ENCODE data around the gene CRACDL. TPM values are rescaled to one million over a fixed set of nuclear protein-coding genes. Genes with fewer than 3 reads are reported as not detected.

The CRACDL gene
- total RNA-seq, 2 donors from 2014 or later: 14.8 to 22.4 TPM

DNA sequence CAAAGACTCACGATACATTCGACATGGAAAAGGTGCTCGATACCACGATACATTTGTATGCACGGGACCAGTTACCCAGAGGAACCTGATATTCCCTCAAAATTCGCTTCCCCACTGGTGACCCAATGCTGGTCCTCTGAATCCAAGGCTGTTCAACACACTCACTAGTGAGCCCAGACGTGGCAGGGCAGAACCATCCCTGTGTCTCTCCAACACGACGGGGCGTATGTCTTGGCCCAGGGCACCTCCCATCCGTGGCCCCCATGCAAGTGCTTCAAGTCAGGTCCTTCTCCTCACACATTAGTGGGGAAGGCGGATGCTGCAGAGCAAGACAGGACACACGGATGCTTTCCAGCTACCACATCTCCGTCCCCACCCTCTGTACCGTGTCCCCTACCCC lies 6.1 kb downstream of the CRACDL start:
- ATAC-seq (no peak), DNase-seq (no peak)
- intact Hi-C loops (cut with DNase I, micrococcal nuclease): no loop called here

DNA sequence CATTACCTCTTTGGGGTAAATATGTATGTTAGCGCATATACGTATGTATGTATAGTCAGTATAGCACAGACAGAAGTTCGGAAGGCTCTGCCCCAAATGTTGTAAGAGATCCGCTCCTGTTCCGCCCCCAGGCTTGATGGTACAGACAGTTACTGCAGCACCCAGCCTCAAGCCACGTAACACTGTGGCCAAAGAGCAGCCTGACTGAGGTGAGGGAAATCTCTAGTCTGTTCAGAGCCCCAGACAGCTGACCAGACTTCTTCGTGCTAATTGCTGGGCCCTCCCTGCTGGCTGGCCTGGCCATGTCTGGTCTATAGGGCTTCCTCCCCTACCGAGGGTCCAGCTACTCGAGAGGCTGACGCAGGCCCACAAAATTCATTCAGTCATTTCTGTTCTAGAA lies 7.8 kb downstream of the CRACDL start:
- DNase-seq (no peak), ATAC-seq (no peak)
- intact Hi-C loops (cut with DNase I, micrococcal nuclease): no loop called here

DNA sequence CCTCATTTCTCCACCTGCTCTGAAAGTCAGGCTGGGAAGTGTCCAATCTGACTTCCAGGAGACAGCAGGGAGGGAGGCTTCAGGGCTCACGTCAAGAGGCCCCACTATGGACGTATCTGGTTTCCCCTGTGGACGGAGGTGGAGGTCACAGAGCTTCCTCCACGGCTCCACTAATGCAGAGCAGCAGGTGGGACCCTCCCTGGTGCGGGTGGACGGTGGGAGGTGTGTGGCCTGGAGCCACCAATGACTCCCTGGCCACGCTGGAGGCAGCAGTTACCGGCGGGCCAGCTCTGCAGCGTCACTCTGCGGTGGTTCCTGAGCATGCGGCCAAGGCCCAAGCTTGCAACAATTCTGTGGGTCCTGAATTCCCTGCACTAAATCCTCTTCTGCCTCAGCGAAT lies 9.0 kb downstream of the CRACDL start:
- intact Hi-C loops (cut with DNase I, micrococcal nuclease): no loop called here
- ATAC-seq (no peak), DNase-seq (no peak)

DNA sequence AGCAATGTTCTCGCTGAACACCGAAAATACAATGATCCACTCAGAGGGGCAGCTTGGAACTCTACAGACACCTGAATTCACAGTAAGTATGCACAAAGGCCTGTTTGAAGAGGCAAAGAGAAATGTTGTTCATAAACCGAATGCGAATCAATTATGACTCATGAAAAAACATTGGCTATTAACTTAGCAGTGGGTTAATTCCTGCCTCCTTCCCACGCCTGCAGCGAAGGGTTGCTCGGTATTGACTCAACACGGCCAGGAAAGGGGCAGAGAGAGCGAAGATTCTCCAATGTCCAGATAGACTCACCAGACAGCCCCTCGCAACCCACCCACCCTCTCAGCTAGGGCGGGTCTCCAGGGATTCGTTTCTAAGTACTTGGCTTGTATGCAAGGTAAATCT lies 9.4 kb downstream of the CRACDL start:
- intact Hi-C loops (cut with DNase I, micrococcal nuclease): no loop called here
- DNase-seq (no peak), ATAC-seq (no peak)

DNA sequence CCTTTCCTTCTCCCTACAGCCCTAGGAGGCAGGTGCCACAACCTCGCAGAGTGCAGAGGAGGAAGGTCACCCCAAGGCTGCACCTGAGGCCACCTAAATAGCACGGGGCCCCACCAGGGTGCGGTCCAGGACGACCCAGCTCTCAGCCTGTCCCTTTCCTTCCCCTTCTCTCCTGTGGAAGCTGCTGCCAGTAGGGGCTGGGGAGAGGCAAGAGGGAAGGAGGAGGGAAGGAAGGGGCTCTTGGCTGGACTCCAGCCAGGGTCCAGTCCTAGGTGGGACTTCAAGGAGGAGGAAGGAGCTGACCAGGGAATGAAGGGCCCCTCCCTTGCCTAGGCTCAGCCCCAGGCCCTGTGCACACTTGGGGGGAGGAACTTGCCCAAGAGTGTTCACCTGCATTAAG lies 11.1 kb downstream of the CRACDL start:
- no peak for ATAC-seq
- DNase-seq: no peak
- intact Hi-C loops (cut with DNase I, micrococcal nuclease): no loop called here

DNA sequence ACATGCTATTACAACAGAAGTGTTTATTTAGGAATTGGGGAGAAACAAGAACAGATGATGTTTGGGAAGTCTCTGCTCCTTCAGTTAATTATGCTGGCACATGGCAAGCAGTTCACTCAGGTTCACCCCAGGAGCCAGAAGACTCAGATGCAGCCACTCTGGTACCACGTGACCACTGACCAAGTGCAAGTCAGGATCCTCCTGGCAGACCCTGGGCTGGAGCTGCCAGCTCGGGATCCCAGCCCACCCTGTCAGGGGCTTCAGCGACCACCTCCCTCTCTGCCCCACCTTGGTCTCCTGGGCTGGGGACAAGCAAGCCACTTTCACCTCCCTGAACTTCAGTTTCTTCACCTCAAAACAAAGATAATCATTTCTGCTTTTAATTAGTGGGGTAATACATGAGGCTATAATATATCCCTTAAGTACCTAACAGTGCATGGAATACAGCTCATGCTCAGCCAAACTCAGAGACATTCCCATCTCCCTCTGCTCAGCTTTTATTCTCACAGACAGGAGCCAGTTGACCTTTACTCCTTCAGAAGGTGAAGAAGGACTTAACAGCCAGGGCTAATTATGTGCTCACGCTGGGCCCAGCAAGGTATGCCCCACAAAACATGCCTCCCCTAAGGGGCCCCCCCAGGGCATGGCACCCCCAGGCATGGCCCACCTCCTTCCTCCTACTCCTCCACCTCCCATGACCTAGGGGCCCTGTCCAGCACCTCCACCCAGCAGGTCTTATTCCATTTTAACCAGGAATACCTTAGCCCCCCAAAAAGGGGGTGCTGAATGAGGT lies 11.8 kb downstream of the CRACDL start:
- ATAC-seq (no peak), DNase-seq (no peak)
- intact Hi-C loops (cut with DNase I, micrococcal nuclease): no loop called here

DNA sequence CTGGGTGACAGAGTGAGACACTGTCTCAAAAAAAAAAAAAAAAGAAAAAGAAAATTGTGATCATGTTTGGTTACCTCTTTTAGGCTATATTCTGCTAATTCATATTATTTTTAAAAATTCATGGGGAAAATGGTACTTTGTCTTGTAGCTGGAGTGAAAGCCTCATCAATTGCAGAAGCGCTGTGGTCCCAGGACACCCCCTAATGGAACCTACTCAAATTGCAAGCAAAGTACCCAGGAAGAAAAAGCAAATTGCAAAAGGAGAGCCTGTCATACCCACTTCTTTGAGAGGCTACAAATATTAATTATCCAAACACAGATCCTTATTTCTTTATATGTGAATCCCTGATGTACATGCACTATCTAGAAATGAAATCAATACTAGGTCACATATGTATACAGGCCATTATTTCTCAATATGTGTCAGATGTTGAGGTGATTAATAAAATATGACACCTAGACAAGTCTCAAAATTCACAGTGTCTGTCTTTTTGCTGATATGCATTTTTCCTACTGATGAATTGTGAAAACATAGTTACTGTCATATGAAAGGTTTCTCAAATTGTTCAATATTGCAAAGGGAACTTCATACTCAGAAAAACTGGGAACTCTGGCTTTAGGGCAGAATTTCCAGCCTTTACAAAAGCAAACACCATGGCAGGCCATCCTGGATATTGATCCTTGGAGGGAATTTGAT lies 12.6 kb downstream of the CRACDL start:
- intact Hi-C loops (cut with DNase I, micrococcal nuclease): no loop called here
- no peak for DNase-seq
- no peak for ATAC-seq

DNA sequence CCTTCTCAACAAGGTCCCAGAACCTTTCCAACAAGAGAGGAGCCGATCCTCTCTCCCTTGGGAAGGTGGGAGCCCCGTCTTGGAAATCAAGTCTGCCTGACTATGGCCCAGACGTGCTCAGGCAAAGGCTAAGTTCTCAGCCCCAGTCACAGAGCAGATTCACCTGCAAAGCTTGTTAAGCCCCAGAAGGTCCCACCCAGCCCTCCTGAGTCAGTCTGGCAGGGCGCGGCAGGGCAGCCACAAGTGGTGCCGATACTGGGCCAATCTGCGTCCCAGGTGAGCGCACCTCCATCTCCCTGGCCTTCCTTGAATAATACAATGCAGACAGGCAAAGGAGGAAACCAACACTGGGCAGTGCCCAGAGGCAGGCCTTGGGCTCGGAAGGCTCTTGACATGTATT lies 15.0 kb downstream of the CRACDL start:
- intact Hi-C loops (cut with DNase I, micrococcal nuclease): no loop called here
- no peak for DNase-seq
- no peak for ATAC-seq

DNA sequence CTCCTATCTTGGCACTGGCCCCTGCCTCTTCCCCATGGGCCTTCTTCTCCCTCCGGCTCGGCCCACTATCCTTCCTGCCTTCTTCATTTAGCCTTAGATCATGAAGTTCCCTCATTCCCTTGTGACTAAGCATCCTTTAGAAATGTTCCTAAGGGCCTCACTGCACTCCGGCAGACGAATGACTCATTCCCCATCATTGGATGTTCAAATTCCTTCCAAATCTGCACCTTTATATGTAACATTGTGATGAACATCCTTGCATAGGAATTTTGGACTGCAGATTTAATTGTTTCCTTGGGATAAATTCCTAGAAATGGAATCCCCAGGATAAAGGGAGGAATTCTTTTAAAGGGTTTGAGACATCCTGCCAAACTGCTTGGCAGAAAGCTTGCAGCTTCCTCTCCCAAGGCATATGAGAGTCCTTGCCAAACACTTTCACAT lies 19.0 kb downstream of the CRACDL start:
- no peak for DNase-seq
- intact Hi-C loops (cut with DNase I, micrococcal nuclease): no loop called here
- ATAC-seq: no peak

DNA sequence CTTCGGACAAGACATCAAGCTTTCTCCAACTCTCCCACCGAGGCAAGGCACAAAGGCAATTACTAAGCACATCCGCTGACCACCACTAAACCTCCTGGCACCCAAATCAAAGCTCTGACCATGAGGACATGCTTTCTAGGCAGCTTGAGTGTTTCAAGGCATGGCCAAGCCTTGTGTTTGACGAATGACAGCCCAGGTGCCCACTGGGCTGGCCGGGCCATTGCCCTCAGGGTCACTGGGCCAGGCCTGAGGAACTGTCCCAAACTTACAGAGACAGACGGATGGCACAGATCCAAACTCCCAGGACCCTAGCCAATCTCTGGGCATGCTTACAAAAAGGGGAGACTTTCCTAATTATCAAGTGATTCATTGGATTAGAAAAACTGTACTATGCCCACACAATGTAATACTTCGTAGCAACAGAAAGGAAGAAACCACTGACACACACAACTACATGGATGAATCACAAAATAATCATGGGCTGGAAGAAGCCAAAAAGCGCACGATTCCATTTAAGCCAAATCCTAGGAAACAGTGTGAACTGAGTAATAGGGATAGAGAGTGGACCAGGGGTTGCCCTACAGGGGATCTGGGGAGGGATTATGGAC lies 20.2 kb downstream of the CRACDL start:
- no peak for DNase-seq
- ATAC-seq: no peak
- intact Hi-C loops (cut with DNase I, micrococcal nuclease): no loop called here

DNA sequence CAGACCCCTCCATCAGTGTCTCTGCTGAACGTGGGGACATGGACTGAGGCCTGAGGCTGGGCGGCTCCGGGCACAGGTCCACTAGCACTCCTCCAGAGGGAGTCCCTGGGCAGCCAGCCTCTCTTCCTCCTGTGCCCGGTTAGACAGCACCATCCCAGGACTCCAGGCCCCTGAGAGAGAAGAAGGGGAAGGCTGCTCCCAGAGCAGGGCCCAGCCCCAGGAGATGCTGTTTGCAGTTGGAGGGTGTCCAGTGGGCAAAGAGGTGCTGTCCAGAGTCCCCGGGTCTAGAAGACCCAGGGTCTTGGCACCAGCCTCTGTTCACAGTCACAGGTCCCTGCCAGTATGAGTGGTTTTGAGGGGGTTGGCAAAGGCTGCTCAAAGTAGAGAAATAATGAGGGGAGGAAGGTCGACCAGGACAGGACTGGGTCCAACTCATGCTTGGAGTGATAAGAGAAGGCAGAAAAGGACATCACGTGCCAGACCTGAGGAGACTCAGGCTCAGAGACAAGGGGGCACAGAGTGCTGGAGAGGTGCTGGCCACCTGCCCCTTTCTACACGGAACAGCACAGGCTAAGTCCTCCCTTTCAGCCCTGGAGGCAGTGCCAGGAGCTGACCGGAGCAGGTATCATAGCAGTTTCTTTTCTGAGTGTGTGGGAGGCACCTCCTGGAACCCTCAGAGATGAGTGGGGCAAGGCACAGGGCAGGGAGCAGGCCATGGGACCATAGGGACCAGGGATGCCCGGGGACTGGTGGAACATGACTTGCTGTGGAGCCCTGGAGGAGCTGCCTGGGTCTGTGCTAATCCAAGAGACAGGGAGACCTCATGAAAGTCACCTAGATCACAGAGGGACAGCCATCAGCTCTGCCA lies 21.1 kb downstream of the CRACDL start:
- DNase-seq: no peak
- intact Hi-C loops (cut with DNase I, micrococcal nuclease): no loop called here

DNA sequence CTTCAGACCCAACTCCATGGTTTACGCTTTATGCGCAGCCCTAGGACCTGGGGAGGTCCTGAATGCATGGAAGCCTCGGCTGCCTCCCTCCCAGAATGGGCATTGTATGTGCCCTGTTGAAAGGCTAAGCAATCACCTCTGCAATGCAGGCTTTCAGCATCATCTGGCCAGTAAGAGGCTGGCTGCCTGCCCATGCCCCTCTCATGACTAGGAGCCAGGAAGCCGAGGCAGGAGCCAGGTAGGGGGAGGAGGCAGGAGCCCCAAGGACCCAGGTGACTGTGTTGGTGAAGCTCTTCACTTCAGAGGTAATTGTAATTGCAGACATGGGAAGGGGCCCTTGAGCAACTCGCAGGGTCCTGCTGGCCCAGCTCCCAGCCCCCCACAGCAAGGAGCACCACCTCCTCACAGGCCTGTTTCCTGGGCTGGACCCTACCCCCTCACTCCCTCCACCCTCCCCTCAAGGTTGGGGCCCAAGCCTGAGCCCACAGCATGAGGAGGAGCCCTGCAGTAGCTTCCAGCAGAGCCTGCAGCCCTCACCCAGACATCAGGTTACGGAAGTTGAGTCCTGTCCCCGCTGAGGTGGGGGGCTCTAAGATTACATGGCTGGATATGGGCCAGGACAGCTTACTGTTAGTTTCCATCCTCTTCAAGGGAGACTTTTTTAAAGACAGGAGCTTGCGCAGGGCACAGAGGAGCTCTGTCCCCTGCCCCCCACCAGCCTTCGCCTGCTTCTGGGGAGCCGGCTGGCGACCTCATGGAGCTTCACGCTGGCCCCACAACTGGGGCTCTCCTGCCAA lies 21.9 kb downstream of the CRACDL start:
- ATAC-seq (no peak), DNase-seq (no peak)
- intact Hi-C loops (cut with DNase I, micrococcal nuclease): no loop called here

More for the DNA sequence above, 21.1 kb downstream of the CRACDL start:
- no peak for ATAC-seq

DNA sequence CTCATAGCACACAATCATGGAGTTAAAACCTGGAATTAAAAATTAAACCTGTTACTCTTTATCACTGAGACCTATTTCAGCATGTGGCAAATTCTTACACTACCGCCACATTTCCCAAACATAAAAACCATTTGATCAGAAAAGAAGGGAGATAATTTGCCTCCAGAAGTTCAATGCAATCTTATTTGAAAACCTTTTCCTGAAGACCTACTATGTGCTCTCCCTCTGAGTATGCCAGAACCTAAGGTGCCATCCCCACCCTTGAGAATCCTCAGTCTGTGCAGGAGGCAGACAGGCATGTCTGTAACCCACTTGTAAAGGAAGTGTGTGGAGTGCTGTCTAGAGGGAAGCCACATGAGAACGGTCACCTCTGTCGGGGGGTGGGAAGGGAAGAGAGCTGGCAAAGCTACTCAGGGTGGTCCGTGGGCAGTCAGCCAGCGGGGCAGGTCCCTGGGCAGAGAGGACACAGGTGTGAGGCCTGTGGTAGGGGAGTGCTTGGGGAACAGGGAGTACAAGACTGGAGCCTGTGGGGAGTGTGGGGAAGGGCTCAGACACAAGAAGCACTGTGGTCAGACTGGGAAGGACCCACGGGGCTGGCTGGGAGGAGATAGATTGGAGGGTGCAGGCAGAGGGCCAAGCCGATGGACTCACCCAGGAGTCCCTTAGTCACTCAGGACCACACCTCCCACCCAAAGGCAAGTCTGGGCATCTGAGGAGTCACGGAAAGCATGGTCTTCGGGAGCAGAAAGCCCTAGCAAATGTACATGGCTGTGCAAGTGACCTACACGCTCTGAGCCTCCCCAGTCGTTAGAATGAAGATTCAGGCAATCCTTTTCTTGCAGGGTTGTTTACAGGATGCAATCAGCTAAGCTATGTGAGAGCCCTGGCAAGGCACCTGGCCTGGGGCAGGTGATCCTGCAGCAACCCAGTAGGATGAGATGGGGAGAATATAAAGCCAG lies 22.8 kb downstream of the CRACDL start:
- no peak for DNase-seq
- ATAC-seq: no peak
- intact Hi-C loops (cut with DNase I, micrococcal nuclease): no loop called here

DNA sequence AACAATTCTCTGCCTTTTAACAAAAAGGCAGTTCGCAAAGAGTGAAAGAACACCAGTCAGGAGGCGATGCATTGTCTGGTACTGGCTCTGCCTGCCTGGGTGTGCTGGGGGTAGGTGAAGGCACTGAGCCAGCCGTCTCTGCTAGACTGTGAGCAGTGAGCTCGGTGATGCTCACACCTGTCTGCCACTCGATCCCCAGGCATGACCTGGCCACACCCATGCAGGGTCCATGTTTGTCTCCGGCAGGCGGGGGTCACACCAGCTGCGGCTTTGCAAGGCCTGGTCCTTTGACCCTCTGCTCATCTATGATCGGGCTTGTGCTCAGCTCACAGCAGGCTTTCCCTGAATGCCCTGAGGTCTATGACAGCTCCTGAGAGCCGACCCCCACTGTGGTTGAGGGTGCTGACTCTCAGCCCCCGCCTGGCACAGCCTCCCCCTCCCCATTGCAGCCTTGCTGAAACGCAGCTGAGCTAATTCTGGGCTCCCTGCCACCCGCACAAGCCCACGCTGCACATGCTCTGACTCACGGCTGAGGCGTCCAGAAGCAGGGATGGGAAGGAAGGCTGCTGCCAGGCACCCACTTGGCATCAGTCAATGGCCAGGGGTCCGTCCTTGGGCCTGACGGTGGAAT lies 23.7 kb downstream of the CRACDL start:
- no peak for ATAC-seq
- intact Hi-C loops (cut with DNase I, micrococcal nuclease): no loop called here
- no peak for DNase-seq

DNA sequence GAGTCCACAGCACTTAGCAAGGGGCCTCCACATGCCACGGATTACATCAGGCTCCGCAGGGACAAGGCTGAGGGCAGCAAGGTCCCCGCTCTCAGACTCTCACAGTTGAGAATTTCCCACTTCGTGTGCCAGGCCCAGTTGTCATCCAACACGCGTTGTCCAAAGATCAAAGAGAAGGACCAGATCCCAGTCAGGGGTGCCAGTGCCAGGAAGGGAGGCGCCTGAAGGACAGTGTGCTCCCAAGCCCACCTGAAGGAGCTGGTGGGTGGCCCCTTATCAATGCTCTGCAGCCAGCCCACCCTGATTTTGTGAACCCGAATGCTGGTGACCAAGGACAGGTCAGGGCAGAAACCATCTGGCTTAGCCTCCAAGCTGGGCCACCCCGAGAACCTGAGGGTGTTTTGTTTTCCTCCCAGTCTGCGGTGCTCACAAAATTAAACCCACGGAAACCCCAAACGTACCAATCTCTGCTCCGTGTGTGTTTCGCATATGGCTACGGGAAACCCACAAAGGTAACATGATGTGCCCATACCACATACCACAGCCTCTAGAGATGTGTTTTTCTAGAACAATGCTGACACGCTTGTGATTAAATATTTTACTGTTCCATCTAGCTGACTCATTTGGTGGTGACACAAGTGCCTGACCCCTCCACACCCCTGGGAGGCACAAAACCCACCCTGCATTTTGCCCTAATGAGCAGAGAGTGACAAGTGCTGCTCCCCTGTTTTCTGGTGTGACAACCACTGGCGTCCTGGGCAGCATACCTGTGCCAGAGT lies 24.5 kb downstream of the CRACDL start:
- intact Hi-C loops (cut with DNase I, micrococcal nuclease): no loop called here
- no peak for ATAC-seq
- DNase-seq: no peak

DNA sequence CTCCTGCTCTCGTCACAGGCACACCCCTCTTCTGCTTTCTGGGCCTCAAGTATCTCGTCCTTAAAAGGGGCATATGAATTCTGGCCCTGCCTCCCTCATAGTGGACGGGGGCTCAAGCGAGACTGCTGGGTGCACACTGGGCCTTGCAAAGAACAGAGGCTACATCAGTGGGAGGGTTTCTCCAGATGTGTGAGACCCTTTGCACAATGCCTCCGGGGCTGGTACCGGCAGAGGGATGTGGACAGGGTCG lies 25.0 kb downstream of the CRACDL start:
- intact Hi-C loops (cut with DNase I, micrococcal nuclease): no loop called here
- ATAC-seq (no peak), DNase-seq (no peak)
